NCI-H69 (cell line): Measurements from ENCODE around the gene ATP8A1.
A peak's percentile ranks its signal among the peaks of the same experiment; 100 is the strongest.
"Not testable (repeated sequence)": the region's sequence is repeated elsewhere in the genome, so short reads cannot be mapped to it uniquely, and the experiment has no call there.

Experiments used
- DNase-seq: peaks from one replicate; lab custom pipeline; 2025; lab: John Stamatoyannopoulos, UW

The ATP8A1 gene

DNA sequence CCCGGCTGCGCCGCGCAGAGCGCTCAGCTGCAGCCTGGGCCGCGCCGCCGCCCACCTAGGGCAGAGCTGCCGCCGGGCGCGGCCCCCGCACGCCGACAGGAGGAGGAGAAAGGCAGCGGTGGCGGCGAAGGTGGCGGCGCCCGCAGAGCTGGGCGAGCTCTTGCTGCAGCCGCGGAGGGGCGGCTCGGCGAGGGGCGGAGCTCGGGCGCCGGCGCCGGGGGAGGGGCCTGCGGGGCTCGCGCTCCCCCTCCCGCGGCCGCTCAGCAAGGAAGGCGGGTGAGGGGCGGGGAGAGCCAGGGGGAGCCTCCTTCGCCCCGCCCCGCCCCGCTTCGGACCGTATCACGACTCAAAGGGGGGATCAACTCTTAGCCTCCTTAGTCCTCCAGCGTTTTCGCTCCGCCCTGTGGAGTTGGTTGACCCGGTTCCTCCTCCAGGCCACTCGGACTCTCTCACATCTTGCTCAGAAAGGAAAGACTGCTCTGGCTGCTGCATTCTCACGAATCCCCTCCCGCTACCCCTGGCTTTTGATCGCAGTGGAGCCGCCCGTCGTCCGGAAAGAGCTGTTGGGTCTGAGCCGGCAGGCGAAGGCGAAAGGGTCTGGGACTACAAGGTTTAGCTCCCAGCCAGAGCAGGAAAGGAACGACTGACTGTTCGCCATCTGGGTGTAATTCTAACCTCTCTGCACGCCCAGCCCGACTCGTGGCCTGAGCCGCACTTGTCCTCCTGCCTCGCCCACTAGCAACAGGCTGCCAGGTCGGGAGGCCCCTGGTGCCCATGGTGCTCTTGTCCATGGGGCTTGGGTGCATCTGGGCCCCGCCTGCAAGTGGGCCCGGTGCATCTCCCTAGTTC, at the start of gene ATP8A1:
Gene ATP8A1, minus strand, starts transcription at position 162 of the 849 bp plus-strand sequence. CDS start 232 bp downstream, outside the sequence.
- DNase-seq: peak; percentile 76

DNA sequence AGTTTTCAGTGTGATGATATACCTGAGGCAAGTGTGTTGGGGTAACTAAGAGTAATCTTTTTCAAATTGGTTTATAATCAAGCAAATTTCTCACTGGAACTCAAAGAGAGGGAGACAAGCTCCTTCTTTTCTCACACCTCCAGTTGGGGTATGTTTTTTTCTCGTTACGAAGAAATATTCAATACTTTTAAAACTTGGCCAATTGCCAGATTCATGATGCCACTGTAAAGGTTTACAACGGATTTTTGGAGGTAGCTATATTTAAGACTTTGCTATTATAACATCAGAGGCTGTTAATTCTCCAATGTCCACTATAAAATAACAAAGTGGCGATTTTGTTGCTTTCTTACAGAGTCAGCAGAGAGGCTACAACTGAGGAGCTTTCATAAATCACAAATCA, 49.2 kb upstream of the ATP8A1 start:
- DNase-seq: no peak

- peak; percentile 2 for DNase-seq
These were observed 46.9 kb upstream of the ATP8A1 start for GRCh38 chr4:42703813-42704212.

- DNase-seq: no peak
These were observed 46.0 kb upstream of the ATP8A1 start for GRCh38 chr4:42702895-42703294.

DNA sequence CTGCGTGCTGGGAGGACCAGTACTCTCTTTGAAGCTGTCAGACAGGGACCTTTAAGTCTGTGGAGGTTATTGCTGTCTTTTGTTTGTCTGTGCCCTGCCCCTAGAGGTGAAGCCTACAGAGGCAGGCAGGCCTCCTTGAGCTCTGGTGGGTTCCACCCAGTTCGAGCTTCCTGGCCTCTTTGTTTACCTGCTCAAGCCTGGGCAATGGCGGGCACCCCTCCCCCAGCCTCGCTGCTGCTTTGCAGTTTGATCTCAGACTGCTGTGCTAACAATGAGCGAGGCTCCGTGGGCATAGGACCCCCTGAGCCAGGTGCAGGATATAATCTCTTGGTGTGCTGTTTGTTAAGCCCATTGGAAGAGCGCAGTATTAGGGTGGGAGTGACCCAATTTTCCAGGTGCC, 44.9 kb upstream of the ATP8A1 start:
- DNase-seq: not testable (repeated sequence)

DNA sequence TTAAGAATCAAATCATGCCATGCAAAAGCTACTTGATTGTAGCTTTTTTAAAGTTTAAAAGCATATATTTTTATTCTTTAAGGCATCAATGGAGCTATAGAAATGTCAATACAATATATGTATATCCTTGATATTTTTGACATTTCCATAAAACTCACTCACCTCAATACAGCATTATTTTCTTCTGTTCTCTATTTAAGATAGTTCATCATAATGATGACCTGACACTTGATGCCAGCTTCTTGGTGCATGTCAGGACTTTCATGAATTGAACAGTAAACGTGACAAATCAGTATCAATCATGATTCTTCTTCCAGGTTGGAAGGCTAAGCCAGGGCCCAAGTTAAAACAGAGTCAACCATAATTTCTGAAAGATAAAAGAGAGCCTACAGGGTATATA, 33.6 kb upstream of the ATP8A1 start:
- no peak for DNase-seq

- no peak for DNase-seq
These were observed 26.5 kb upstream of the ATP8A1 start for GRCh38 chr4:42683393-42683792.

- no peak for DNase-seq
These were observed 21.6 kb upstream of the ATP8A1 start for GRCh38 chr4:42678512-42678911.

DNA sequence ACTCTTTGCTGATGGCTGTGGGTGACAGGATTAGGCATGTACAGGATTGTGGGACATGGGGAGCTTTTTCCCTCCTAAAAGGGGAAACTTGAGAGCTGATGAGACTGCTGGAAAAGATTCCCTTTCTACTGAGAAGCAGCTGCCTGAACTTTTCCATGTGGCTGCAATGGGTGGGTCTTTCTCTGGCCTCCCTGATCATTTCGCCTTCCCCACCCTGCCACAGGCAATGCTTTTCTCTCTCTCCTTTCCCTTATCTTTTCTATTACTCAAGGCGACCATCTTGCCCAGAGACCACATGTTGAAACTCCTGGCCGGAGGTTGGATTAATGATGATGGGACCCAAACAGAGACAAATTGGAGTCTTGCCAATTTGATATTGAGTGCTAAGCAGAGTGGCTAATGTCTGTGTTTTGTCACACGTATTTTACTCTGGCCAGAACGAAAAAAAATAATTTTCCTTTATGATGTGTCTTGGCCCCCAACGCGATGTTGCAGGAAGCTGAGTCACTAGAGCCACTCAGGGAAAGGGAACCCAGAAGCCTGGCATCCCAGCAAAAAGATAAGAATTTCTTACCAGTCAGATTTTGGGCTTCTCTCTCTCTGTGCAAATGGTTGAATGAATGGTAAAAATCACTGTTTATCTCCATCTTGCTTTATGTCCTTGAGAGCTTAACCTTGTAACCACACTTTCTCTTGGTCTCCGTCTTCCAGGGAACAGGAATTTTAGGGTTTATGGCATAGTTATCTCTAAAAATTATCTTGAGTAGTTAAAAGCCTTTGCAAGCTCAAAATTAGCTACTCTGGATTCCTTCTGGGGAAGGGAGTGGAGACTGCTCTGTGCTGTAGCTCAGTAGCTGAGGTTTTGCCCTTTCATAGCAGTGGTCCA, 19.4 kb upstream of the ATP8A1 start:
- DNase-seq: no peak

- DNase-seq: no peak
These were observed 16.1 kb upstream of the ATP8A1 start for GRCh38 chr4:42673082-42673425.

DNA sequence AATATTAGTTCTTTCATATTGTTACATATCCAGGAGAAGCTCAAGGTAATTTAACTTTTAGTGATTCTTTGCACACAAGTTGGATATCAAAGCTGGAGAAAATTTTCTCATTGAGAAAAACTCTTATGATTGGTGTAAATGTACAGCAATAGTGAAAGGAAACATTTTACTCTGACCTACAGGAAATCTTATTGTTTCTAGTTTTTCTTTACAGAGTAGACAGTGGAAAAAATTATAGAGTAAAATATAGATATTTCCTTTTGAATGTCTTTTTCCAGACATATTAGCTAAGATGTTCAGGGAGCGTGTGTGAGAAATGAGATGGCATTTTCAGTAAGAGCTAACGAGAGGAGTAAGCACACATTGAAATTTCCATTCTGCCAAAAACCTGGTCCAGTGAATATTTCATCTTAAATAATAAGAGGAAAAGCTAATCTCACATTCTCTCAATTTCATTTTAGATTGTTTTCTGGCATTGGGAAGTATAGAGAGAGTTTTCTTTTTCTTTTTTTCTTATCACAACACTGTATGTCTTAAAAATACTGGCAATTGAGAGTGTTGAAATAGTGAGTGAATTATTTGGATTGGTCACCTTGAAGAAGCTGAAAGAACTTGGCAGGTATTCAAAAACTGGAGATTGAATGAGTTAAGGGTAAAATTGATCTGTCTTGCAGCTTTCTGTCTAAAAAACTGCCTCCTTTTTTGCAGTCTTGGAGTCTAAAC, 15.6 kb upstream of the ATP8A1 start:
- DNase-seq: no peak

DNA sequence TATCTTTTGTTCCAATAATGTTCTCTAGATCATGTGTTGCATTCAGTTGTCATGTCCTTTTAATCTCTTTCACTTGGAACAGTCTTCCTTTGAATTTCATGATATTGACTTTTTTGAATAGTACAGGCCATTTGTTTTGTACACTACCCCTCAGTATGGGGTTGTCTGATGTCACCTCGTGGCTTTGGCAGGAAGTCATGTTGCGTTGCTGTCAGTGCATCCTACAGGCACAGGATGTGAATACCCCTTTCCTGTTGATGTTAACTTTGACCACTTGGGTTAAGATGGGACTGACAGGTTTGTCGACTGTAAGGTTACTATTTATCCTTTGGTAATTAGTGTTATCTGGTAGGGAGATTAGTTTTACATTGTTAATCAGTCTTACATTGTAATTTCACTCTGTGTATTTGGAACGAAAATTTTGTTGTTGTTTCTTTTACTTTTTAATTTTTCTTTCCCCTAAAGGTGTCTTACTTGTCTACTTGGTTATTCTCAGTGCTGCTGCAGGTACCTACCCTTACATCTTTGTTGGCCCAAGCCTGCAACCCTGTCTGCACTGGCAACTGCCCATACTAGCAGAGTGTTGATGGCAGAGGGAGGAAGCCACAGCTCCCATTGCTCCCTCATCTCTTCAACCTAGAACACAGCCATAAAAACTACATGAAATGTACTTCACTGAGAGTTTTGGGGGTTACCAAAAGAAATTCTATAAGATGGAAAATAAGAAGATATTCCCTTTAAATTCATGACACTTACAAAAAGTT, 14.7 kb upstream of the ATP8A1 start:
- DNase-seq: no peak

DNA sequence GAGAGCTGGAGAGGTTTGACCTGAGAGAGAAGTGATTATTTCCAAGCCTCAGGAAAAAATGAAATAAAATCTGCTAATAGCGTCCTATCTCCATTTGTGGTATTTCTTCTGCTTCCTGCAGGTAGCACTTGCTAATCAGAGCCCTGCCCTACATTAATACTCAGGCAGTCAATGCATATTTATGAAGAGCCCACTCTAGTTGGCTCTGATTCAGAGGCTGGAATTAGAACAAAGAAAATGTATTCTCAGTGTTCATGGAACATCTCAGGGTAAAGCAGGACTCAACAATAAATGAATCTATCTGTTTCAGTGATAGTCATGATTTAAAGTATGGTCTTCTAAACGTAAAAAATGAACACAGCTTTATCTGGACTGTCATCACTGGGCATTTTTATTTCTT, 1.4 kb upstream of the ATP8A1 start:
- DNase-seq: no peak

DNA sequence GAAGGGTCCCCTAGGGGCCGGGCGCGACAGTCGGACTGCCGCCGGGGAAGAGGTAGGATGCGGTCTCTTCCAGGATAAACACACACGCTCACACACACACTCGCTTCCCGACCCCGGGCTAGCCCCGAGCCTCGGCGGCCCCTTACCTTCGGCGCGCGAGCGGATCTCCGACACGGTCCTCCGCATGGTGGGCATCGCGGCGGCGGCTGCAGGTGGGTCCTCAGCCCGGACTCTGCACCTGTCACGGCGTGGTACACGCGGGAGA, 294 bp downstream of the ATP8A1 start:
- no peak for DNase-seq

DNA sequence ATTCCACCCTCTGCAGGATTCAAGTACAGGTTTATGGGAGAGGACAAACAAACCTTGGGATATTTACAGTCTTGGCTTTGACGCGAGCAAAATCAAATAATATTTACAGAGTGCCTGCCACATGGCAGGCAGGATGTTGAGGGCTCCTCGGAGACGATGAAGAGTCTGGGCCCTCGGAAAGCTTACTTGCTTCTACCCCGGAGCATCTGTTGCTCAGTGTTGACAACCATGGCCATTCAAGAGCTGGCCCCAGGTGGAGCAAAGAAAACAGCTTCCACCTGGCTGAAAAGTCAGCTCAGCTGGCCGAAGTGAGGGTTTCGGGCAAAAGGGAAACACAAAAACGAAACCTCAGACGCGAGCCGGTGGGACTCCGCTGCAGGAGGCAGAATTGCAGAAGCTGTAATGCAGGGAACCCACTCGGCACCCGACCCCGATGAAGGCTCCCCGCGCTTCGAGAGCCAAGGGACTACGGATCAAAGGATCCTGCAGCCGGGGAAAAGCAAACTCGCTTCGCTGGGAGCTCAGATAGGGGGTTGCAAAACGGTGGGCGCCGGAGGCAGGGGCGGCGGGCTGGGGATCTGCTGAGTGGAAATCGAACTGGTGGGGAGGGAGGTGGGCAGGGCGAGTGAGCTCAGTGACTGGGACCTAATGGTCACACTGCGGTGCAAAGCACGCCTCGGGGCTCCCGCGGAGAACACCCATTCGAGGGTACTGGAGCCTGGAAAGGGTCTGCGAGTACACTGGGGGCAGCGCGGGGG, 805 bp downstream of the ATP8A1 start:
- peak; percentile 1 for DNase-seq

GRCh38 chr4:42655269-42655637, 1.7 kb downstream of the ATP8A1 start:
- no peak for DNase-seq

DNA sequence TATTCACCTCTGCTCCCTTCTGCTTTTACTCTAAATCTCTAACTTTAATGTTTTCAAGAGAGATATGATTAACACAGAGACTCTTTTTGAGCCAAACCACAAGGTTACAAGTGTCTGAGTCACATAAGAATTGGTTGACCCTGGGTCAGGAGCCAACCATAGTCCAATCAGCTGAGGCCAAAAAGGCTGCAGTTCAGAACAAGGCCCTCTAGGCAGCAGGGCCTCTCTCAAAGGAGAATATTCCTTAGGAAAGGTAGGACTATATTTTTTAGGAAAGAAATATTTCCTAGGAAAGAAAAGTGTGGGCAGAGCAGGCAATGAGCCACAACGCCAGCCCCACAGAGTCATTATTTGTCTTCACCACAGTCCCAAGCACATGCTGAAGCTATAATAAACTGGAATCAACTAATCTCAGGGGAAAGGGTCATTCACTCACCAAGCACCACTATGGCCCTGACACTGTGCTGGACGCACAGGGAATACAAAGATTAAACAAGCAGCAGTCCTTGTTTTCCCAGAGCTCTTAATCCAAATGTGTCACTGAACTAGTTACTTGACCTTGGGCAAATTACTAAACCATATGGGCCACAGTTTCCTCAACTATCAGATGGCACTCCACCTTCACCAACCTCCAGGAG, 2.2 kb downstream of the ATP8A1 start:
- DNase-seq: no peak

DNA sequence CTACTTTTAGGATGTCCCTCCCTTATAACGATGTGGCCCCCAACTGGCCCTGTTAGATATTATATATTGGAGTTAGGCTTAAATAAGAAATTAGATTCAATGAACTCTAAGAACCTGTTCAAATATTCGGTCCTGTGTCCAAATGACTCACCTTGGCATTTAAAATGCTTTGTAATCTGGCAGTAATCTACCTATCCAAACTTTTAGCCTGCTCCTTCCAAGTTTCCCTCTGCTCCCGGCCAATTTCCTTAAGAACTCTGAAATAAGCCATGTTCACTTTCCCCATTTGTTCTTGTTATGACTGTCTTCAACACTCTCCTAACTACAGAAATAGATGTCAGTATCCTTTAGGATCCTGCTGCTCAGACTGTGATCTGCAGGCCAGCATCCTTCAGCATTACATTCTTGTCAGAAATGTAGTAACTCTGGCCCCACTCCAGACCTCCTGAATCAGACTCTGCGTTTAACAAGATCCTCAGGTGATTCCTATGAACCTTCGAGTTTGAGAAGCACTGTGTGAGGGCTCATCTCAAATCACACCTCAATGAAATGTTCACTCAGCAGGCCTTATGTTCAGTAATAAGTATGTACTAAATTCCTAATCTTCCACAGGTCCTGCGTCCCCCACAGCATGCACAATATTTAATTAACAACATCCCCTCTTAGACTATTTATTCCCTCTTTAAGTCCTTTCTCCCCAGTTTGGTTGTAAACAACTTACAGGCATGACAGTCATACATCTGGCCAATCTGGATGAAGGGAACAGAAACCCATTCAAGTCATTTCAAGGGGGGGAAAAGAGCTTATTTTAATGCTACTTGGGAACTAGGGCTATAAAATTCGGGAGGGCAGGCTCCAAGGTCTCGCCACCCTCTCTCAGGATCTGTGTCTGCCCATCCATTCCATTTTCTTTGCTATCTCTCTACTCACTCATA, 3.0 kb downstream of the ATP8A1 start:
- no peak for DNase-seq

DNA sequence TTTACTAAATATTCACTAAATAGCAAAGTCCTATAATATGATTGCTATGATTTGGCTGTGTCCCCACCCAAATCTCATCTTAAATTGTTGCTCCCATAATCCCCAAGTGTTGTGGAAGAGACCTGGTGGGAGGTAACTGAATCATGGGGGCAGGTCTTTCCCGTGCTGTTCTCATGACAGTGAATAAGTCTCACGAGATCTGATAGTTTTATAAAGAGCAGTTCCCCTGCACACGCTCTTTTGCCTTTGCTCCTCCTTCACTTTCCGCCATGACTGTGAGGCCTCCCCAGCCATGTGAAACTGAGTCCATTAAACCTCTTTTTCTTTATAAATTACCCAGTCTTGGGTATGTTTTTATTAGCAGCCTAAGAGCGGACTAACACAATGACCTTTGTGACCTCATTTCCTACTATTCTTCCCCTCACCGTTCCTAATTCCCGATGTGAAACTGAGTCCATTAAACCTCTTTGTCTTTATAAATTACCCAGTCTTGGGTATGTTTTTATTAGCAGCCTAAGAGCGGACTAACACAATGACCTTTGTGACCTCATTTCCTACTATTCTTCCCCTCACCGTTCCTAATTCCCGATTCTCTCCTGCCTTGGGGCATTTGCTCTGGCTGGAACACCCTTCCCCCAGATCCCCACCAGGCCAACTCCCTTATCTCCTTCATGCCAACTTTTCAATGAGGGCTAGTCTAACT, 4.2 kb downstream of the ATP8A1 start:
- DNase-seq: not testable (repeated sequence)
